Right forelimb (tissue), 1 donor: ENCODE measurements around the gene INTS7.
"Not testable (repeated sequence)": the region's sequence is repeated elsewhere in the genome, so short reads cannot be mapped to it uniquely, and the experiment has no call there.

ENCODE experiments used
- DNase-seq: peaks from one replicate; pipeline ENCODE4 v3.0.0-alpha.2; 2018

INTS7 gene

DNA sequence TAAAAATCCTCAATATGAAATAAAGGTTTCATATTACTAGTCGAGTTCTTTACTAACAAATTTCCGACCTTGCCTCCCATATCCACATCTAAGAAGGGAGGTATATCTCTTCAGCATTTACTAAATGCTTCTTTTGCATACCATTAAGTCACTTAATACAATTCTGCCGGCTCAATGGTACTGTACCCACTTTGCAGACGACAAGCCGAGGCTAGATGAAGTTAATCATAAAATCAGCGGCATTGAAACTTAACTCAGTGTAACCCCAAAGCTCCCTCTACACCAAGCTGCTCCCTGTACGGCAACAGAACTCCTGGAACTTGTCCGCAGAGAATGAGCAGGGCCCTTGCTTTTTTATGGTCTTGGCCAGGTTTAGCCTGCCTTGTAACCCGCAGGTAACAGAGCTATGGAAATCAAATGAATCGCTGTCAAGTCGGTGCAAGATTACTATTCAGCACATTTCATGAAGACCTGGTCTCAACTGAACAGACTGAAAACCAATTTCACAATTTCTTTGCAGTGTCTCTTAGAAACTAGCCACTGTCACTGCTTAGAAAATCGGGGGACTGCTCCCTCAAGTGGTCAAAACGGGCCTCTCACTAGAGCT is 738 bp downstream of the INTS7 start:
- no peak for DNase-seq

DNA sequence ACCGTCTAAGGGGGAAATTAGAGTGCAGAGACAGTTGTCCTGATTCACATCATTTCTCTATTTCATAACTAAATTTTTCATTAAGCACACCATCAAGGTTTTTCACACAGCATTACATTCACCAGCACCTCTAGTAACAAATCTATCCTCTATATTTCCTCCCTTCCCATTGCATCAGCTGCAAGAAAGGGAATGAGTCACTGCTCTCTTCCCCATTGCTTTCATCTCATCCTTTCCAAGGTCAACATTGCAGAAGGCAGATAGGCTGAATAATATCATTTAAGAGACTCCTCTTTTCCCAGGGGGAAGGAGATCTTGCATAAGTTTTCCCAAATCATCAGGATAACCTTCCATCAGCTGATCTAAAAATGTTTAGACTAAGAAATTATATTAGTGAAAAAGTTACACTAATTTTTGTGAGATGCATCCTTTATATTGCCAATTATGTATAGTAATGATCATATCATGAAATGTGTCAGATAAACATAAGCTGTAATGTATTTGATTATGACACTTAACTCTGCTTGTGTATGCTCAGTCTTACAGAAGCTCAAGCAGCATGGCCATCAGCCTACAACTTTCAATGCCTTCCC is 4.3 kb downstream of the INTS7 start:
- DNase-seq, result no peak

DNA sequence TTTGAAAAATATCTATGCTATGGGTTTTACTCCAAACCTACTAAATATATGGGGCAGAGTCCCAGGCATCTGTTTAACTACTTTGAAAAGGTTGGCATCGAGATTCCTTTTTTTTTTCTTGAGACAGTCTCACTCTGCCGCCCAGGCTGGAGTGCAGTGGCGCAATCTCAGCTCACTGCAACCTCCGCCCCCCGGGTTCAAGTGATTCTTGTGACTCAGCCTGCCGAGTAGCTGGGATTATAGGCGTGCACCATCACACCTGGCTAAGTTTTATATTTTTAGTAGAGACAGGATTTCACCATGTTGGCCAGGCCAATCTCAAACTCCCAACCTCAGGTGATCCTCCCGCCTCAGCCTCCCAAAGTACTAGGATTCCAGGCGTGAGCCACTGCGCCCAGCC is 7.6 kb downstream of the INTS7 start:
- DNase-seq, result not testable (repeated sequence)

DNA sequence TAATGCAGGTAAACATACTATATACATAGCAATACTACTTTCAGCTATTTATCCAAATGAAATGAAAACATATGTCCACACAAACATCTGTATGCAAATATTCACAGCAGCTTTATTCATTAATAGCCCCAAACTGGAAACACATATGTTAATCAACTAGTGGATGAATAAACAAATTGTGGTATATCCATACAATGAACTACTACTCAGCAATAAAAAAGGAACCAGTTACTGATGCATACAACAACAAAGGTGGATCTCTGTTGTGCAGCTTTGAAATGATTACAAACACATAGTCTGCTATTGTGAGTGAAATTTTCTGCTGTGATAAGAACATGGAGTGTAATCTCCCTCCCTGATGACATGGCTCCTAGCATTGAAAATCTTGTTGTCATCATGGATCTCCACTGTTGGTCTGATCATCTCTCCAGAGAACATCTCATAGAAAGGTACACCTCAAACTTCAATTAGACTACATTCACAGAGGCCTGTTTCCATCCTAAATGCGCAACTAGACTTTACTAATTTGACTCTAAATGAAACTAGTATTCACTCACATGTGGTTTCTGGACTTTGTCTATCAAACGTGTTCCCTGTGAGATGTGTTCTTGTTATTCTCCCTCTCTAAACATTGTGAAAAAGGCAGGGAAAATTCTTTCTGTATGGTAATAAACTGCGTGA is 10.7 kb downstream of the INTS7 start:
- DNase-seq, result no peak

DNA sequence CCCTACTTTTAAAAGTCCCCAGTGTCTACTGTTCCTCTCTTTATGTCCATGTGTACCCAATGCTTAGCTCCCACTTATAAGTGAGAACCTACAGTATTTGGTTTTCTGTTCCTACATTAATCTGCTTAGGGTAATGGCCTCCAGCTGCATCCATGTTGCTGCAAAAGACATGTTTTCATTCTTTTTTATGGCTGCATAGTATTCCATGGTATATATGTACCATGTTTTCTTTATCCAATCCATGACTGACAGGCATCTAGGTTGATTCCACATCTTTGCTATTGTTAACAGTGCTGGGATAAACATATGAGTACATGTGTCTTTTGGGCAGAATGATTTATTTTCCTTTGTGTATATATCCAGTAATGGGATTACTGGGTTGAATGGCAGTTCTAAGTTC is 12.4 kb downstream of the INTS7 start:
- DNase-seq, result not testable (repeated sequence)

DNA sequence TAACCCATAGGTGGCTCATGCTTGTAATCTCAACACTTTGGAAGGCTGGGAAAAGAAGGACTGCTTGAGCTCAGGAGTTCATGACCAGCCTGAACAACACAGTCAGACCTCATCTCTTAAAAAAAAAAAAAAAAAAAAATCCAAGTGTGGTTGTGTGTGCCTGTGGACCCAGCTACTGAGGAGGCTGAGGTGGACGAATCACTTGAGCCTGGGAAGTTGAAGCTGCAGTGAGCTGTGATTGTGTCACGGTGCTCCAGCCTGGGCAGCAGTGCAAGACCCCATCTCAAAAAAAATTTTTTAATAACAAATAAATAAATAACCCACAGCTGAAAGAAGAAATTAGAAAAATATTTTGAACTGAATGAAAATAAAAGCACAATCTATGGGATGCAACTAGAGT is 13.8 kb downstream of the INTS7 start:
- DNase-seq, result no peak

DNA sequence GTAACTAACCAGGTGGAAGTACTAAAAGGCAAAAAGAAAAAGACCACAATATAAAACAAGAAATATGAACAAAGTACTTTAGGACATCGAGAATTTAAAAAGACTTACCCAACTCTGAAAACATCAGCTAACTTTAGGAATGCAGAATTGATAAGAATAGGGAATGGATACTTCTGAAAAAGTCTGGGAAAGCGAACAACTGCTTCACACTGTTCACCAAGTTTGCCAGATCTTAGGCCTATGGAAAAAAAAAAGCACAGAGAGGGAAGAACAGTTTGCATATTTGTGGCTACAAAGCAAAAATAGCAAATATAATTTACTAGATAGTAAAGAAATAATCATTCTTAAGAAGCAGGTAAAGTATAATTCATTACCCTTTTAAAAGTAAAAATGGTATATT is 14.4 kb downstream of the INTS7 start:
- no peak for DNase-seq

DNA sequence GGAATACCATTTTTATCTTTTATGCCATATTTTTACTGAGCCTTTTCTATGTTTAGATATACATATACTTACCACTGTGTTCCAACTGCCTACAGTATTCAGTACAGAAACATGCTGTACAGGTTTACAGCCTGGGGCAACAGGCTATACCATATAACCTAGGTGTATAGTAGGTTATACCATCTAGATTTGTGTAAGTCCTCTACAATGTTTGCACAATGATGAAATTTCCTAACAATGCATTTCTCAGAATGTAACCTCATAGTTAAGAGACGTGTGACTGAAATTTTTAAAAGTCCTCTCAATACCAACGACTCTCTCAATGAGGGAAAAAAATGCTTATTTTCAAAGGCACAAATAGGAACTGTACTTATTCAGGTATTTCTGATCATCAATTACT is 21.7 kb downstream of the INTS7 start:
- DNase-seq, result no peak

DNA sequence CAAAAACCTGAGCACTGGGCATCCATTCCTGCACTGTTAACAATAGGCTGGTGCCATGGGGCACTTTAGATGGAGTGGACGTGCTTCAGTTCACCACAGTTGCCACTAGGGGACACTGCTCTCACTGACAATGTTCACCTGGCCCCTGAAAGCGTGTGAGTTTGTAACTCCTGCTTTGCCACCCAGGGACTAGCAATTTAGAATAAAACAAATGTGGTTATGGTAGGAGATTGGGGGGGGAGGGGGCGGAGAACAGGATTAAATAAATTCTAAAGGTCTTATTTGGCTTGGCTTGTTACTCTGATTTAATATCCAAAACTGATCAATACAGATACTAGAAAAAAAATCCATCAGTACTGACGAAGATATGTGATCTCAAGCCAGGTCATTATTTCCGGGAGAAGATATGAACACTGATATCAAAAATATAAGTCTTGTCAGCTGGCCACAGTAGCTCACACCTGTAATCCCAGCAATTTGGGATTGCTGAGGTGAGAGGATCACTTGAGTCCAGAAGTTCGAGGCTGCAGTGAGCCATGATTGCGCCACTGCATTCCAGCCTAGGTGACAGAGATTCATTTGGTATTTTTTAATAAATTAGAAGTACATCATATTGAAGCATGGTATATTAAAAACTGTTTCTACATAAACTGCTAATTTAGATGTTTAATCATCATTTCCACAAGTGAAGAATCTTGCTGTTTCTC is 23.2 kb downstream of the INTS7 start:
- peak; percentile 55 for DNase-seq

DNA sequence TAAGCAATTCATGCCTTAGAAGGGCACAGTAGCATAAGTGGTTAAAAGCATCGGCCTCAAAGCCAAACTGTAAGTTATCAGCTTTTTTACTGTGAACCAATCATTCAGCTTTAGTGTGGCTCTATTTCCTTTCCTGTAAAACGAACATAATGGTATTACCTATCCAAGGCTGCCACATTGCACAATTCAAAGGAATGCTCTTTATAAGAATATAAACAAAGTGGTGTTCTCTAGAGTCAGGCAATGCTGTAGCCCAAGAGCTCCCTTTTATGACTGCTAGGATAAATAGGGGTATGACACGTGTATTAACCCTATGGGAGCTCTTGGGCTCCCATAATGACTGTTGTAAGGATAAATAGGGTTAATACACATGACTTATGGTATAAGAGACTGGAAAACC is 25.4 kb downstream of the INTS7 start:
- no peak for DNase-seq

DNA sequence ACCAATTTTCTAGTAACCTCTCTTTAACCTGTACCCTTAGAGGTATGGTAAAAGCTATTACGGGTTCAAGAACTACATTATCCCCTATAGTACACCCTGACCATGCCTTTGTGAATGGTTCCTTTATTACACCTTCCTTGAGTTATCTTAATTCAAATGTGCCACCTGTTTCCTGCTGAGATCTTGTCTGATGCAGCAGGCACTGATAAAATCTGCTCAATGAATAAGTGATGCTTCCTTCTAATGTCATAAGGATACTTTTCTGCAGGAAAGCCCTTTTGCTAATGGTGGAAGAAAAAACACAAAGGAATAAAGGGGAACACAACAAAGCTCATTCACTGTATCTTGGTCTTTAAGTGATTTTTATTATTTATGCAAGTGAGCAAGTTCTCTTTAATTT is 25.8 kb downstream of the INTS7 start:
- DNase-seq, result no peak

DNA sequence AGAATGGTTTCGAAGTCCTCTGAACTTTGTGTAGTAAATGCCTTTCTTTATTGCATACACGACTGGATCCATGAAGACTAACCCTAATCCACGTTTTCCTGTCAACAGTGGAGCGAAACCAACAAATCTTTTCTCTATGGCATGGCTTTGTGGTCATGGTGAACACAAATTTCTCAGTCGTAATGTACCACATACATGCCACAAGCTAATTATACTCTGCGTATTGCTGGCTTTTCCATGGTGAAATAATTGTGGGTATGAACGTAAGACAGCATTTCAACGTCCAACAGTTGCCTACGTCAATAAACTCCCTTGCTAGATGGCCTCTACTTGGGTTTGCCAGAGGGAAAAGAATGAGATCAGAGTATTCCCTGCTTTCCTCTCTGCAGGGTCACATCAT is 27.5 kb downstream of the INTS7 start:
- no peak for DNase-seq

DNA sequence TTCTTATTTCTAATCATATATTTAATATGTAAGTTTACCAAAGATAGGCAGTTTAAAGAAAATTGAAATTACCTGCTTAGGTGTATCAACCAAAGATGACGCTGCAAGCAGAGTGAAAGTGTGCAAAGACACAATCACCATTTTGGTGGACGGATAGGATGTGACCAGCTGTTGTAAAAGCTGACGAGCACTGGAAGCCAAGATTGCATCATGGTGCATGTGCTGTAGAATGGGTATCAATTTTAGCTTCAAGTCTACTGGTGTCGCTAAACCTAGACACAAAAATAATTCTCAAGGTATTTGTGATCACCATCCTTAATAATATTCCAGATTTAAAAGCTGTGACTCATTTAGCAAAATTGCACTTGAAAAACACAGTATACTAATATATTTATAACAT is 28.2 kb downstream of the INTS7 start:
- DNase-seq, result no peak

DNA sequence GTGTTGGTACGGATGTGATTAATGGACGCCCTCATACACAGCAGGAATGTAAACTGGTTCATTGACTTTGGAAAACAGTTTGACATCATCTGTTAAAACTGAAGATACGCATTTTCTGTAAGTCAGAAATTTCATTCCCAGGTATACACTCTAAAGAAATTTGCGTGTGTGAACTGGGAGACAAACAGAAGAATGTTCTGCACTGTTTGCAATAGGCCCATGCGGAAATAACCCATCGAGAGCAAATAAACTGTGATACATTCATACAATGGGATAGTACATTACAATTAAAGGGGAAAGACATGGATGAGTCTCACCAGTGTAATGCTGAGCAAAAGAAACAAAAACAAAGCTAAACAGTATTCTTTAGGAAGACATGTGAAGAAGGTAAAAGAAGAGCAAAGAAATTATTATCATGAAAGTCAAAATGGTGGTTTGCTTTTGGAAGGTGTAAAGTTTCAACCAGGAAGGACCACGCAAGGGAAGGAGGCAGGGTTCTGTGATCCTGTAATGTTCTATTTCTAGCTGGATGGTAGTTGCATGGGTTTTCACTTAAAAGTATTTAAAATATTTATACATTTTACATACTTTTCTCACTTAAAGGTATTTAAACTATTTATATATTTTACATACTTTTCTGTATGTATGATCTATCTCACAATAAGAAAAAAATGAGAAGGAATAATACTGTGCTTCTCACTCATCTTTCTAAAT is 30.3 kb downstream of the INTS7 start:
- no peak for DNase-seq

DNA sequence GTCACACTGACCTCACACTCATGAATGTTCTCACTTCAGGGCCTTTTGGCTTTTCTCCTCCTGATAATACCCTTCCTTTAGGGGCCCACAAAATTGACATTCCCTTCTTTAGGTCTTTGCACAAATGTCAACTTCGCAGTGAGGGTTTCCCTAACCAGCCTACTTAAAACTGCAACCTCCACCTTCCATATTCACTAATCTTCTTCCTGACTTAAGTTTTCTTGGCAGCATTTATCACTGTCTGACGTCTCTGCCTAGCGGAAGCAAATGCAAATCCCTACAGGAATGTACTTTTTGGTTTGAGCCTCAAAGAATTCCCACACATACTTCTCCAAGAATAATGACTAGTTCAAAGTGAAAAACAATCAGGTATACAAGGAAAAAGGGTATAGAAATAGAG is 32.8 kb downstream of the INTS7 start:
- no peak for DNase-seq

DNA sequence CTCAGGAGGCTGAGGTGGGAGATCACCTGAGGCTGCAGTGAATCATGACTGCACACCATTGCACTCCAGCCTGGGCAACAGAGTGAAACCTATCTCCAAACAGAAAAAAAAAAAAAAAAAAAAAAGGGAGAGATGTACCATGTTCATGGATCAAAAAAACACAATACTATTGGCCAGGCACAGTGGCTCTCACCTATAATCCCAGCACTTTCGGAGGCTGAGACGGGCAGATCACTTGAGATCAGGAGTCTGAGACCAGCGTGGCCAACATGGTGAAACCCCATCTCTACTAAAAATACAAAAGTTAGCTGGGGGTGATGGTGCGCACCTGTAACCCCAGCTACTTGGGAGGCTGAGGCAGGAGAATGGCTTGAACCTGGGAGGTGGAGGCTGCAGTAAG is 37.9 kb downstream of the INTS7 start:
- DNase-seq, result not testable (repeated sequence)

DNA sequence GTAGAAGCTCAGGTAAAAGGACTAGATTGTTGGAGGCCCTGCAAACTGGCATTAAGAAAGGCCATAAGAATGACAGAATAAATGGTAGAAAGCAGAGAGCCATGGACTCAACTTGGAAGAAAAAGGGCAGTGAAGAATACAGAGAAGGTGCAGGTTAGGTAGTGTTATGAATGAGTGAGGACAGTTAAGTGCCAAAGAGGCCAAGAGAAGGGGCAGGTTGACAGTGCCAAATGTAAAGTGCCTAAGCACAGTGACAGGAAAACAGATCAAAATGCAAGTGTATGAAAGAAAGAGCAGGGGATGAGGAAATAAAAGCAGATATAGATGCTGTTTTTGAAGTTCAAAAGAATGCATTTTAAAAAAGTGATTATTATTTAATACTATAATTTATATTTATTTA is 43.7 kb downstream of the INTS7 start:
- no peak for DNase-seq

DNA sequence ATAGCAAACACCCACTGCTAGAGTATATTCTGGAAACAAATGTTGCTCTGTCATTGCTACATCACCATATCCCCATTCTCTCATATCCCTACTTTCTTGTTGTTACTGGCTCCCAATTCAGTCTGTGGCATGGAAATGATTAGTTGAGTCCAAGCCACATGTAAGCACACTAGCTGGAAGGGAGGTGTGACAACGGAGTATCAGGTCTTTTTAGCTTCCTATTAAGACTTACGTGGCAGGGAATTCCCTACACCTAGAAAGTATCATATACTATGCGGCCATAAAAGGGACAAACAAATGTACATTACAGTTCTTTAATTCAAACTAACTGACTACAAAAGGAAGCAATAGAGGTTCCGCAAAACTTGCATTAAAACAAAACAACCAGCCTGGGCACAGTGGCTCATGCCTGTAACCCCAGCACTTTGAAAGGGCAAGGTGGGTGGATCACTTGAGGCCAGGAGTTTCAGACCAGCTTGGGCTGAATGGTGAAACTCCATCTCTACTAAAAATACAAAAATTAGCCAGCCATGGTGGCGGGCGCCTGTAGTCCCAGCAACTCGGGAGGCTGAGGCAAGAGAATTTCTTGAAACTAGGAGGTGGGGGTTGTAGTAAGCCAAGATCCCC is 48.6 kb downstream of the INTS7 start:
- DNase-seq, result no peak

DNA sequence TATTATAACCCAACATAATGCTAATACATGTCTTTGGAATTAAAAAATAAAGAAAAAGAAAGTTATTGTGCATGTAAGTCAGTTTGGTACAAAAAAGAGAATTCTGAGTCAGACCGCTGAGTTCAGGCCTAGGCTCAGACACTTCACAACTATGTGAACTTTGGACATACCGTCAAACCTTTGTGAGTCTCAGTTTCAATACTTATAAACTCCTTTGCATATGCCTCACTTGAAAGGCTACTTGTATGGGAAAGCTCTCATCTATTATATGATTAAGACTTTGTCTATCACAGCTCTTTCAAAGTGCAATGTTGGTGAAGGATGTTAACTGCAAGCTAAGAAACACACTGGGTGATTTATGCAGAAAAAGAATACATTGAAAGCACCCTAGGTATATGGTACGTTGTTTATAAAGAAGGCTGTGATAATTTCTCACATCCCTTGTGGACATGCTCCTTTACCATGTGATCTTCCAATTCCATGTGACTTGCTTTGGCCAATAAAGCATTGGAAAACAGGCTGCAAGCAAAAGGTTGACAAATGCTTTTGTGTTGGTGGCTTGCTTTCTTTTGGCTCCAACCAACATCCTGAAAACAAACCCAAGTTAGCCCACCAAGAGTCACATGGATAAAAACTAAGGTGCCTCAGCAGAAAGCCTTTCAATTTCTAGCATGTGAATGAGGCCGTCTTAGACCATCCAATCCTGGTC is 49.6 kb downstream of the INTS7 start:
- no peak for DNase-seq

DNA sequence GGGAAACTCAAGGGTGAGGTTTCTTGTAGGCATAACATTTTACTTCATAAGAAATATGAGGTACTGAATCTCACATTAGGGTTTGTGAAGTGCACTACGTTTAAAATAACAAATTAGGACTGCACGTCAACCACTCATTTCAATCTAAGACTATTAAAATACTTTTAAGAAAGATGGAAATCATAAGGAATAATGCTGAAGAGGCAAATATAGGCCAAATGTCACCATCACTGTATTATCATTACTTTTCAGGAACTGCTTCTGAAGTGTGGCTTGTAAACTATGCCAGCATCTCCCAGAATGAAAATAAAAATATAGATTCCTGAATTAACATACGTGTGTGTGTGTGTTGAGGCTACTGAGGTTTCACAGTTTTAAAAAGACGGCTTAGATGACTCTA is 56.8 kb downstream of the INTS7 start:
- no peak for DNase-seq

DNA sequence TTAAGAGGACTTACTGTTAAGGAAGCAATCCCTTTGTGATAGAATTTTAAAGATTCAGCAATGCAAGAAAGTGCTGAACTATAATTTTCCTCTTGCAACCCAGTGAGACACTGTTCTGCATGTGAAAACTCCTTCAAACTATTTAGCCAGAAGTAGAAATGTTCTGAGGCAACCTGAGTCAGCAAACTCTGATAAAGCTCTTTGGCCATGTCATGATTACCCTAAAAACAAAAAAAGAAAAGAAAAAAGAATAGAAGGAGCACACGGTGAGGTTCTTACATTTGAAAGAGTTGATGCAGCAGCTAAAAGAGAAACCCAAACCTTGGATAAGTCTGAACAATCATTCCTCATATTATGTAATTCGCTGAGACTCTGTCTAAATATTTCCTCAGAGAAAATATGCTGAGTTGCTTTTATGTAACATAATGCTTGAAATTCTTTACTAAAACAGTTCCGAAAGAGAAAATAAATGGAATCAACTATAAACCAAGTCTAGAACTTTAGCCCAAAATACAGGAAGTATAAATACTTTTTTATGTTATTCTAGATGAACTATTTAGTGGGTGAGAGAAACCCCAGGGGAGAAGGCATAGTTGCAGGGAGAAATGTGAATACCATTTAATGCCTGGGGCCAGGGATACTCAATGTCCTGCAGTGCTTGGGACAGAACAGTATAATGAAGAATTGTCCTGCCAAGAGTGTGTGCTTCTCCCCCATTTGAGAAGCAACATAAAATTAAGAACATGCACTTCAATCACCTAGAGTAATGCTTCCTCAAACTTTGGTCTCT is 60.0 kb downstream of the INTS7 start:
- no peak for DNase-seq
